ENCODE measurements around the gene PRDM2.
A peak's percentile ranks its signal among the peaks of the same experiment; 100 is the strongest.

DNA sequence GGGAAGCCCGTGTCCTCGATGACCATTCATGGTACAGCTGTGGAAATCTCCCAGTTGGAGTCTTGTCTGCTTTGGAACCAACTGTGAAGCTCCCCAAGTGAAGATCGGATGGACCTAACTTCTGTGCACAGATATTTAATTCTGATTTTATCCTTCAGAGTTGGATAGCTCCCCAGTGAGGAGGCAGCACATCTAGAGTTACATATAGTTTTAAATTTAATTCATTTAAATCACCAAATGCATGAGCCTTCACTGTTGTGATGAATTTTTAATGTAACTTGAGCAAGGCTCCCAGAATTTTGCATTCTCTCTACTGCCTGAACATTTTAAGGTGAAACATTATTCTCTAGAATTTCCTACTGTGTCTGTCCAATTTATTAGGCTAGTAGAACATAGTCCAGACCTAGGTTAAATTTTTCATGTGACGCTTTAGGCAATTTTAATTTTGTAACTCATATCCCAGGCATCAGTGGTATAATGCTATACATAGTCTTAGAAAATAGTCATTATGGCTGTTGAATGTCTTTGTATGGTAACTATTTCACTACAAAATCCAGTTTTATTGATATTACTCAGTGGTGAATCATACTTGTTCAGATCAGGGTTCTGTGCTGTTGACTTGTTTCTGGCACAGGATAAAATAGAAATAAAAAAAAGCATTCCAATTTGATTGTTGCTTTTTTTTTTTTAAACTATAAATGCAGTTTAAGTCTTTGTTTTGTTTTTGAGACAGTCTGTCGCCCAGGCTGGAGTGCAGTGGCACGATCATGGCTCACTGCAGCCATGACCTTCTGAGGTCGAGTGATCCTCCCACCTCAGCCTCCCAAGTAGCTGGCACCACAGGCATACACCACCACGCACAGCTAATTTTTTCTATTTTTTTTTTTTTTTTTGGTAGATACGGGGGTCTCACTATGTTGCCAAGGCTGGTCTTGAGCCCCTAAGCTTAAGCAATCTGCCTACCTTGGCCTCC is 66.9 kb downstream of the PRDM2 start:
- TF ChIP-seq, protein P1, sequence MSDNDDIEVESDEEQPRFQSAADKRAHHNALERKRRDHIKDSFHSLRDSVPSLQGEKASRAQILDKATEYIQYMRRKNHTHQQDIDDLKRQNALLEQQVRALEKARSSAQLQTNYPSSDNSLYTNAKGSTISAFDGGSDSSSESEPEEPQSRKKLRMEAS (IDR thresholded peaks at IDR 0.05; ENCODE audit: low read depth): no peak
- TF ChIP-seq, protein P2, sequence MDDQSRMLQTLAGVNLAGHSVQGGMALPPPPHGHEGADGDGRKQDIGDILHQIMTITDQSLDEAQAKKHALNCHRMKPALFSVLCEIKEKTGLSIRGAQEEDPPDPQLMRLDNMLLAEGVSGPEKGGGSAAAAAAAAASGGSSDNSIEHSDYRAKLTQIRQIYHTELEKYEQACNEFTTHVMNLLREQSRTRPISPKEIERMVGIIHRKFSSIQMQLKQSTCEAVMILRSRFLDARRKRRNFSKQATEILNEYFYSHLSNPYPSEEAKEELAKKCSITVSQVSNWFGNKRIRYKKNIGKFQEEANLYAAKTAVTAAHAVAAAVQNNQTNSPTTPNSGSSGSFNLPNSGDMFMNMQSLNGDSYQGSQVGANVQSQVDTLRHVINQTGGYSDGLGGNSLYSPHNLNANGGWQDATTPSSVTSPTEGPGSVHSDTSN (IDR thresholded peaks at IDR 0.05): peak; percentile 3; the same call in 1 of the 2 replicates
- TF ChIP-seq SIN3A (IDR thresholded peaks at IDR 0.05; ENCODE audit: borderline replicate concordance, low read depth, low read length) (no peak), RFX5 (IDR thresholded peaks at IDR 0.05; ENCODE audit: low read length) (no peak), YY1 (IDR thresholded peaks at IDR 0.05; ENCODE audit: low read depth) (no peak), TCF12 (IDR thresholded peaks at IDR 0.05) (peak; percentile 78)
- TF ChIP-seq, protein P3, sequence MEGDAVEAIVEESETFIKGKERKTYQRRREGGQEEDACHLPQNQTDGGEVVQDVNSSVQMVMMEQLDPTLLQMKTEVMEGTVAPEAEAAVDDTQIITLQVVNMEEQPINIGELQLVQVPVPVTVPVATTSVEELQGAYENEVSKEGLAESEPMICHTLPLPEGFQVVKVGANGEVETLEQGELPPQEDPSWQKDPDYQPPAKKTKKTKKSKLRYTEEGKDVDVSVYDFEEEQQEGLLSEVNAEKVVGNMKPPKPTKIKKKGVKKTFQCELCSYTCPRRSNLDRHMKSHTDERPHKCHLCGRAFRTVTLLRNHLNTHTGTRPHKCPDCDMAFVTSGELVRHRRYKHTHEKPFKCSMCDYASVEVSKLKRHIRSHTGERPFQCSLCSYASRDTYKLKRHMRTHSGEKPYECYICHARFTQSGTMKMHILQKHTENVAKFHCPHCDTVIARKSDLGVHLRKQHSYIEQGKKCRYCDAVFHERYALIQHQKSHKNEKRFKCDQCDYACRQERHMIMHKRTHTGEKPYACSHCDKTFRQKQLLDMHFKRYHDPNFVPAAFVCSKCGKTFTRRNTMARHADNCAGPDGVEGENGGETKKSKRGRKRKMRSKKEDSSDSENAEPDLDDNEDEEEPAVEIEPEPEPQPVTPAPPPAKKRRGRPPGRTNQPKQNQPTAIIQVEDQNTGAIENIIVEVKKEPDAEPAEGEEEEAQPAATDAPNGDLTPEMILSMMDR (IDR thresholded peaks at IDR 0.05): no peak
